Dendritic cell treated with granulocyte-macrophage colony-stimulating factor and Interleukin-4, amounts not matched to agents 40 ng/mL and 50 ng/mL, for 4 days (primary cell): ENCODE measurements around the gene SCAF8.
A peak's percentile ranks its signal among the peaks of the same experiment; 100 is the strongest.
"Not testable (repeated sequence)": the region's sequence is repeated elsewhere in the genome, so short reads cannot be mapped to it uniquely, and the experiment has no call there.

ENCODE experiments used
- H3K27ac Mint-ChIP-seq: one replicate; pipeline ENCODE4 v1.8.0; 2022; ENCODE audit warnings: mild to moderate bottlenecking, mixed read lengths
- H3K27me3 Mint-ChIP-seq: one replicate; pipeline ENCODE4 v1.8.0; 2022; ENCODE audit warnings: mild to moderate bottlenecking, mixed read lengths
- H3K36me3 Mint-ChIP-seq: one replicate; pipeline ENCODE4 v1.8.0; 2022; ENCODE audit warnings: low read depth, mixed read lengths
- H3K4me1 Mint-ChIP-seq: one replicate; pipeline ENCODE4 v1.8.0; 2022; ENCODE audit warnings: low read depth, mixed read lengths
- H3K4me3 Mint-ChIP-seq: one replicate; pipeline ENCODE4 v1.8.0; 2022; ENCODE audit warnings: mild to moderate bottlenecking, moderate library complexity, mixed read lengths
- H3K9me3 Mint-ChIP-seq: one replicate; pipeline ENCODE4 v1.8.0; 2022; ENCODE audit warnings: mixed read lengths
- intact Hi-C: fragments of 100-400 bp; cut with micrococcal nuclease; formaldehyde crosslinking; loops from one replicate; pipeline ENCODE4 v1.15.0; 2022

The SCAF8 gene

GRCh38 chr6:154773610-154774089 lies 40.4 kb downstream of the SCAF8 start:
- H3K4me1 Mint-ChIP-seq: peaks cover 19% of the 10 kb centered on the region
- intact Hi-C loops: no loop called here
- H3K9me3 Mint-ChIP-seq: no peaks in the 10 kb centered on the region
- H3K27me3 Mint-ChIP-seq: no peaks in the 10 kb centered on the region
- no peak overlapping the region for H3K27ac Mint-ChIP-seq
- no peak overlapping the region for H3K4me3 Mint-ChIP-seq
- peaks cover 29% of the 10 kb centered on the region for H3K36me3 Mint-ChIP-seq

GRCh38 chr6:154779157-154779556 lies 45.9 kb downstream of the SCAF8 start:
- not testable (repeated sequence) for H3K27me3 Mint-ChIP-seq, H3K4me3 Mint-ChIP-seq, H3K27ac Mint-ChIP-seq, H3K9me3 Mint-ChIP-seq
- intact Hi-C loops: loop anchor here (5.0 kb wide), 1 partner anchor 37 kb away; no protein-coding TSS in a partner anchor
- H3K36me3 Mint-ChIP-seq: peaks cover 67% of the 10 kb centered on the region
- H3K4me1 Mint-ChIP-seq: peaks cover 11% of the 10 kb centered on the region

- H3K27me3 Mint-ChIP-seq: no peaks in the 10 kb centered on the region
- peak overlapping the region; percentile 15 for H3K27ac Mint-ChIP-seq
- H3K4me3 Mint-ChIP-seq: no peak overlapping the region
- intact Hi-C loops: no loop called here
- no peaks in the 10 kb centered on the region for H3K9me3 Mint-ChIP-seq
- peaks cover 11% of the 10 kb centered on the region for H3K4me1 Mint-ChIP-seq
- peaks cover 69% of the 10 kb centered on the region for H3K36me3 Mint-ChIP-seq
These were observed 49.0 kb downstream of the SCAF8 start for GRCh38 chr6:154782193-154782592.

GRCh38 chr6:154783229-154783628 lies 50.0 kb downstream of the SCAF8 start:
- intact Hi-C loops: no loop called here
- Mint-ChIP-seq H3K4me1 (peaks cover 11% of the 10 kb centered on the region), H3K36me3 (peaks cover 72% of the 10 kb centered on the region), H3K9me3 (no peaks in the 10 kb centered on the region), H3K27me3 (no peaks in the 10 kb centered on the region), H3K4me3 (no peak overlapping the region), H3K27ac (no peak overlapping the region)

- H3K4me3 Mint-ChIP-seq: no peak overlapping the region
- H3K27me3 Mint-ChIP-seq: no peaks in the 10 kb centered on the region
- intact Hi-C loops: no loop called here
- no peak overlapping the region for H3K27ac Mint-ChIP-seq
- H3K36me3 Mint-ChIP-seq: peaks cover 70% of the 10 kb centered on the region
- H3K4me1 Mint-ChIP-seq: peaks cover 11% of the 10 kb centered on the region
- no peaks in the 10 kb centered on the region for H3K9me3 Mint-ChIP-seq
These were observed 51.9 kb downstream of the SCAF8 start for GRCh38 chr6:154785075-154785474.

- no peak overlapping the region for H3K4me3 Mint-ChIP-seq
- H3K9me3 Mint-ChIP-seq: no peaks in the 10 kb centered on the region
- no peak overlapping the region for H3K27ac Mint-ChIP-seq
- H3K36me3 Mint-ChIP-seq: peaks cover 68% of the 10 kb centered on the region
- intact Hi-C loops: no loop called here
- no peaks in the 10 kb centered on the region for H3K27me3 Mint-ChIP-seq
- H3K4me1 Mint-ChIP-seq: peaks cover 6% of the 10 kb centered on the region
These were observed 53.1 kb downstream of the SCAF8 start for GRCh38 chr6:154786144-154786868.

- Mint-ChIP-seq H3K4me3 (no peak overlapping the region), H3K27ac (no peak overlapping the region), H3K4me1 (peaks cover 15% of the 10 kb centered on the region), H3K27me3 (no peaks in the 10 kb centered on the region), H3K9me3 (no peaks in the 10 kb centered on the region), H3K36me3 (peaks cover 81% of the 10 kb centered on the region)
- intact Hi-C loops: no loop called here
These were observed 58.5 kb downstream of the SCAF8 start for GRCh38 chr6:154791556-154792317.

GRCh38 chr6:154792325-154792724 lies 59.1 kb downstream of the SCAF8 start:
- Mint-ChIP-seq H3K4me3 (no peak overlapping the region), H3K9me3 (no peaks in the 10 kb centered on the region), H3K27ac (no peak overlapping the region), H3K36me3 (peaks cover 81% of the 10 kb centered on the region), H3K4me1 (peaks cover 15% of the 10 kb centered on the region), H3K27me3 (no peaks in the 10 kb centered on the region)
- intact Hi-C loops: no loop called here

- Mint-ChIP-seq H3K4me3 (no peak overlapping the region), H3K27ac (no peak overlapping the region), H3K27me3 (no peaks in the 10 kb centered on the region), H3K9me3 (no peaks in the 10 kb centered on the region), H3K4me1 (peaks cover 15% of the 10 kb centered on the region), H3K36me3 (peaks cover 81% of the 10 kb centered on the region)
- intact Hi-C loops: no loop called here
These were observed 59.5 kb downstream of the SCAF8 start for GRCh38 chr6:154792761-154793160.

GRCh38 chr6:154796484-154796883 lies 63.3 kb downstream of the SCAF8 start:
- intact Hi-C loops: no loop called here
- no peaks in the 10 kb centered on the region for H3K9me3 Mint-ChIP-seq
- H3K4me1 Mint-ChIP-seq: peaks cover 28% of the 10 kb centered on the region
- H3K4me3 Mint-ChIP-seq: no peak overlapping the region
- no peak overlapping the region for H3K27ac Mint-ChIP-seq
- no peaks in the 10 kb centered on the region for H3K27me3 Mint-ChIP-seq
- peaks cover 87% of the 10 kb centered on the region for H3K36me3 Mint-ChIP-seq

GRCh38 chr6:154797857-154798256 lies 64.6 kb downstream of the SCAF8 start:
- Mint-ChIP-seq H3K36me3 (peaks cover 83% of the 10 kb centered on the region), H3K27me3 (no peaks in the 10 kb centered on the region), H3K27ac (no peak overlapping the region), H3K4me3 (no peak overlapping the region), H3K4me1 (peaks cover 20% of the 10 kb centered on the region), H3K9me3 (no peaks in the 10 kb centered on the region)
- intact Hi-C loops: no loop called here

GRCh38 chr6:154800338-154800737 lies 67.1 kb downstream of the SCAF8 start:
- Mint-ChIP-seq H3K4me1 (peaks cover 19% of the 10 kb centered on the region), H3K27me3 (no peaks in the 10 kb centered on the region), H3K36me3 (peaks cover 82% of the 10 kb centered on the region), H3K9me3 (no peaks in the 10 kb centered on the region), H3K27ac (peak overlapping the region; percentile 49), H3K4me3 (no peak overlapping the region)
- intact Hi-C loops: no loop called here

GRCh38 chr6:154805288-154805911 lies 72.2 kb downstream of the SCAF8 start:
- Mint-ChIP-seq H3K36me3 (peaks cover 84% of the 10 kb centered on the region), H3K9me3 (no peaks in the 10 kb centered on the region), H3K27me3 (no peaks in the 10 kb centered on the region), H3K4me3 (no peak overlapping the region), H3K4me1 (peaks cover 2% of the 10 kb centered on the region), H3K27ac (no peak overlapping the region)
- intact Hi-C loops: loop anchor here (1.0 to 5.0 kb wide), 2 partner anchors 73 to 130 kb away; partner anchors contain the start of gene SCAF8

- Mint-ChIP-seq H3K9me3 (no peaks in the 10 kb centered on the region), H3K4me1 (no peaks in the 10 kb centered on the region), H3K27me3 (no peaks in the 10 kb centered on the region), H3K4me3 (no peak overlapping the region), H3K36me3 (peaks cover 84% of the 10 kb centered on the region), H3K27ac (no peak overlapping the region)
- intact Hi-C loops: loop anchor here (5.0 kb wide), 1 partner anchor 75 kb away; the partner anchor contains the start of gene SCAF8
These were observed 73.6 kb downstream of the SCAF8 start for GRCh38 chr6:154806804-154807203.
